SIG-M5 (cell line): Measurements from ENCODE around the gene CCDC88C.
"Not testable (repeated sequence)": the region's sequence is repeated elsewhere in the genome, so short reads cannot be mapped to it uniquely, and the experiment has no call there.

Source experiments
- DNase-seq: peaks from one replicate; lab custom pipeline; 2025; lab: John Stamatoyannopoulos, UW

CCDC88C gene

GRCh38 chr14:91284791-91285548, 132.7 kb downstream of the CCDC88C start:
- no peak for DNase-seq

GRCh38 chr14:91284146-91284790, 133.4 kb downstream of the CCDC88C start:
- no peak for DNase-seq

GRCh38 chr14:91283666-91284065, 134.0 kb downstream of the CCDC88C start:
- DNase-seq: no peak

GRCh38 chr14:91282954-91283645, 134.5 kb downstream of the CCDC88C start:
- no peak for DNase-seq

- no peak for DNase-seq
Measured at GRCh38 chr14:91281346-91281745, 136.3 kb downstream of the CCDC88C start.

- no peak for DNase-seq
Measured at GRCh38 chr14:91280129-91280528, 137.5 kb downstream of the CCDC88C start.

GRCh38 chr14:91279354-91279753, 138.3 kb downstream of the CCDC88C start:
- no peak for DNase-seq

- DNase-seq: no peak
Measured at GRCh38 chr14:91278383-91278715, 139.3 kb downstream of the CCDC88C start.

- no peak for DNase-seq
Measured at GRCh38 chr14:91277546-91278382, 139.9 kb downstream of the CCDC88C start.

- DNase-seq: no peak
Measured at GRCh38 chr14:91274796-91275195, 142.8 kb downstream of the CCDC88C start.

- DNase-seq: no peak
Measured at GRCh38 chr14:91273885-91274273, 143.7 kb downstream of the CCDC88C start.

GRCh38 chr14:91273273-91273884, 144.2 kb downstream of the CCDC88C start:
- no peak for DNase-seq

GRCh38 chr14:91272341-91273272, 145.0 kb downstream of the CCDC88C start:
- no peak for DNase-seq

- no peak for DNase-seq
Measured at GRCh38 chr14:91271639-91272038, 146.0 kb downstream of the CCDC88C start.

GRCh38 chr14:91270619-91271018, 147.0 kb downstream of the CCDC88C start:
- no peak for DNase-seq

GRCh38 chr14:91270188-91270587, 147.4 kb downstream of the CCDC88C start:
- DNase-seq: no peak

- DNase-seq: no peak
Measured at GRCh38 chr14:91269076-91269991, 148.3 kb downstream of the CCDC88C start.

GRCh38 chr14:91267965-91268437, 149.6 kb downstream of the CCDC88C start:
- DNase-seq: no peak

- DNase-seq: not testable (repeated sequence)
Measured at GRCh38 chr14:91266276-91266675, 151.3 kb downstream of the CCDC88C start.
